ENCODE data around the gene PCDHGB7. TPM values are rescaled to one million over a fixed set of nuclear protein-coding genes. Genes with fewer than 3 reads are reported as not detected.
"Not testable (repeated sequence)": the region's sequence is repeated elsewhere in the genome, so short reads cannot be mapped to it uniquely, and the experiment has no call there.

The PCDHGB7 gene
- total RNA-seq, 5 donors from 2014 or later (not counting 1 experiment from before 2014, with no cell fraction given): 0.16 to 0.33 (median 0.22) TPM

DNA sequence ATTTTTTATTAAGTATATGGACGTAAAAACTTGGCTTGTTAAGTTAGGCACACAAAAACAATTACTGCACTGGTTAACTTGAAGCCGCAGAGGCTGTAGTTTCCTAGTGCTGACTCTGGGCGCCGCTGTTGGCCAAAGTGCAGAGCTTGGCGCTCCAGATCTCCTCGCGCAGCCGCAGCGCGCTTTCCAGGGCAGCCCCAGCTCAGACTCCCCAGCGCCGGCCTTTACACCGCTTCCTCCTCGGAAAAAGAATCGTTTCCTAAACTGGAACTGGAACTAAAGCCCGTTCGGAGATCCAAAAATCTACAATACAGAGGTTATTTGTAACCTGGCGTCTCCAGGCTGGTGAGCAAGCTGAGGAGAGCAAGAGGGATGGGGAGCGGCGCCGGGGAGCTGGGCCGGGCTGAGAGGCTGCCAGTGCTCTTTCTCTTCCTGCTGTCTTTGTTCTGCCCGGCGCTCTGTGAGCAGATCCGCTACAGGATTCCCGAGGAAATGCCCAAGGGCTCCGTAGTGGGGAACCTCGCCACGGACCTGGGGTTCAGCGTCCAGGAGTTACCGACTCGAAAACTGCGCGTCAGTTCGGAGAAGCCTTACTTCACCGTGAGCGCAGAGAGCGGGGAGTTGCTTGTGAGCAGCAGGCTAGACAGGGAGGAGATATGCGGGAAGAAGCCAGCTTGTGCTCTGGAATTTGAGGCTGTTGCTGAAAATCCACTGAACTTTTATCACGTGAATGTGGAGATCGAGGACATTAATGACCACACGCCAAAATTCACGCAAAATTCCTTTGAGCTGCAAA lies 19.5 kb upstream of the PCDHGB7 start, which contains the start of gene PCDHGB5:
TSS of gene PCDHGB5 (plus strand) at position 192 of the 796 bp plus-strand sequence. CDS start at position 373, 181 bp downstream.
- peaks cover 11 to 29% (median 20%) of the 10 kb centered on the region in 3 donors for H3K9me3 Mint-ChIP-seq
- Histone ChIP-seq H3K4me3 (ENCODE audit: control insufficient read depth in 1 of 2, extremely low read depth in 1 of 2, low read length in 1 of 2) (peak within 1 kb of the TSS in 1 of 2 donors; percentile 38), H3K9me3 (peaks cover 12% of the 10 kb centered on the region), H3K27me3 (replicated peaks in 1 of 2; ENCODE audit: control insufficient read depth in 2 of 2, extremely low read depth in 1 of 2, insufficient read depth in 2 of 2, low read length in 1 of 2) (peaks cover 22 to 53% of the 10 kb centered on the region in 2 experiments)
- peak in 11 of 35 experiments; percentile 18 to 38 (median 25) for DNase-seq
- ChIA-PET POLR2A (interaction anchor here in 1 of 2 donors (0.6 kb wide), 1 partner anchor 164 kb away, joined by 3 read pairs; no protein-coding TSS in a partner anchor), CTCF (interaction anchor here in 1 of 2 donors (1.1 to 2.1 kb wide), 5 partner anchors 15 to 169 kb away, joined by 3 to 8 read pairs (median 5); partner anchors contain the start of genes PCDHGA10 and TAF7)
- H3K27ac Mint-ChIP-seq; H3K27ac ChIP-seq (ENCODE audit: low read length); H3K36me3 ChIP-seq (ENCODE audit: control insufficient read depth in 2 of 2, extremely low read depth in 1 of 2, insufficient read depth in 1 of 2, low read length in 1 of 2); H3K4me1 Mint-ChIP-seq; H3K4me1 ChIP-seq (ENCODE audit: control insufficient read depth in 1 of 2, extremely low read depth in 1 of 2, insufficient read depth in 2 of 2, low read length in 2 of 2); H3K36me3 Mint-ChIP-seq: not testable (repeated sequence)
- peak; percentile 76 to 84 (median 80) for ATAC-seq (replicated peaks in 1 of 4)
- WGBS (ENCODE audit: insufficient coverage): 22% methylated on average over 11 of the region's 43 CpGs
- H3K4me3 Mint-ChIP-seq: peak within 1 kb of the TSS; percentile 24 to 40 (median 39)
- H3K27me3 Mint-ChIP-seq: peaks cover 53 to 74% of the 10 kb centered on the region in 2 donors

DNA sequence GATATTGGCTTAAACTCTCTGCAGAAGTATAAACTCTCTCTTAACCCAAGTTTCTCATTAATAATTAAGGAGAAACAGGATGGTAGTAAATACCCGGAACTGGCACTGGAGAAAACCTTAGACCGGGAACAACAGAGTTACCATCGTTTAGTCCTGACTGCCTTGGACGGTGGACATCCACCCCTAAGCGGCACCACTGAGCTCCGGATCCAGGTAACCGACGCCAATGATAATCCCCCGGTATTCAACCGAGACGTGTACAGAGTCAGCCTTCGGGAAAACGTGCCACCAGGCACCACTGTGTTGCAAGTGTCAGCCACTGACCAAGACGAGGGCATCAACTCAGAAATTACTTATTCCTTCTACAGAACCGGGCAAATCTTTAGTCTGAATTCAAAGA lies 18.9 kb upstream of the PCDHGB7 start:
- Histone ChIP-seq H3K27me3 (replicated peaks in 1 of 2; ENCODE audit: control insufficient read depth in 2 of 2, extremely low read depth in 1 of 2, insufficient read depth in 2 of 2, low read length in 1 of 2) (peaks cover 20 to 55% of the 10 kb centered on the region in 2 experiments), H3K4me1 (ENCODE audit: control insufficient read depth in 1 of 2, extremely low read depth in 1 of 2, insufficient read depth in 2 of 2, low read length in 2 of 2) (peaks cover 0 to 9% of the 10 kb centered on the region in 2 experiments), H3K9me3 (peaks cover 9% of the 10 kb centered on the region), H3K36me3 (ENCODE audit: control insufficient read depth in 2 of 2, extremely low read depth in 1 of 2, insufficient read depth in 1 of 2, low read length in 1 of 2) (no peaks in the 10 kb centered on the region), H3K4me3 (ENCODE audit: control insufficient read depth in 1 of 2, extremely low read depth in 1 of 2, low read length in 1 of 2) (no peak overlapping the region), H3K27ac (ENCODE audit: low read length) (no peak overlapping the region)
- H3K27me3 Mint-ChIP-seq: peaks cover 56 to 74% of the 10 kb centered on the region in 2 donors
- DNase-seq: no peak
- H3K27ac Mint-ChIP-seq: no peak overlapping the region
- no peak for ATAC-seq (replicated peaks in 1 of 4)
- POLR2A ChIA-PET: no interaction called here
- H3K36me3 Mint-ChIP-seq: peaks cover 8% of the 10 kb centered on the region
- 43% methylated on average over 13 of the region's 15 CpGs for WGBS (ENCODE audit: insufficient coverage)
- H3K4me3 Mint-ChIP-seq: no peak overlapping the region
- peaks cover 0 to 2% (median 0%) of the 10 kb centered on the region in 3 donors for H3K4me1 Mint-ChIP-seq
- CTCF ChIA-PET: interaction anchor here in 1 of 2 donors (1.6 to 2.1 kb wide), 2 partner anchors 14 to 126 kb away, joined by 5 to 7 read pairs; partner anchors contain the start of gene PCDHGA10
- H3K9me3 Mint-ChIP-seq: peaks cover 12 to 30% (median 23%) of the 10 kb centered on the region in 3 donors

DNA sequence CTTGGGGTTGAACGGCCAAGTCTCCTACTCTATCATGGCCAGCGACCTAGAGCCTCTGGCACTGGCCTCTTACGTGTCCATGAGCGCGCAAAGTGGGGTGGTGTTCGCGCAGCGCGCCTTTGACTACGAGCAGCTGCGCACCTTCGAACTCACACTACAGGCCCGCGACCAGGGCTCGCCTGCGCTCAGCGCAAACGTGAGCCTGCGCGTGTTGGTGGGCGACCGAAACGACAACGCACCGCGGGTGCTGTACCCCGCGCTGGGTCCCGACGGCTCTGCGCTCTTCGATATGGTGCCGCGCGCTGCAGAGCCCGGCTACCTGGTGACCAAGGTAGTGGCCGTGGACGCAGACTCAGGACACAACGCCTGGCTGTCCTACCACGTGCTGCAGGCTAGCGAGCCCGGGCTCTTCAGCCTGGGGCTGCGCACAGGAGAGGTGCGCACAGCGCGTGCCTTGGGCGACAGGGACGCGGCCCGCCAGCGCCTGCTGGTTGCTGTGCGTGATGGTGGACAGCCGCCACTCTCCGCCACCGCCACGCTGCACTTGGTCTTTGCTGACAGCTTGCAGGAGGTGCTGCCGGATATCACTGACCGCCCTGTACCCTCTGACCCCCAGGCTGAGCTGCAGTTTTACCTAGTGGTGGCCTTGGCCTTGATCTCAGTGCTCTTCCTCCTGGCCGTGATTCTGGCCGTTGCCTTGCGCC lies 17.8 kb upstream of the PCDHGB7 start:
- Mint-ChIP-seq H3K27me3 (peaks cover 56 to 74% of the 10 kb centered on the region in 2 donors), H3K9me3 (peaks cover 11 to 30% (median 21%) of the 10 kb centered on the region in 3 donors), H3K4me1 (peaks cover 0 to 2% (median 0%) of the 10 kb centered on the region in 3 donors), H3K27ac (peak overlapping the region in 1 of 2 donors; percentile 77), H3K4me3 (no peak overlapping the region), H3K36me3 (peaks cover 8% of the 10 kb centered on the region)
- 45% methylated on average over 60 of the region's 61 CpGs for WGBS (ENCODE audit: insufficient coverage)
- ChIA-PET CTCF (no interaction called here), POLR2A (no interaction called here)
- H3K4me1 ChIP-seq (ENCODE audit: control insufficient read depth in 1 of 2, extremely low read depth in 1 of 2, insufficient read depth in 2 of 2, low read length in 2 of 2): peaks cover 0 to 9% of the 10 kb centered on the region in 2 experiments
- ATAC-seq (replicated peaks in 1 of 4) (no peak), DNase-seq (no peak)
- no peaks in the 10 kb centered on the region for H3K36me3 ChIP-seq (ENCODE audit: control insufficient read depth in 2 of 2, extremely low read depth in 1 of 2, insufficient read depth in 1 of 2, low read length in 1 of 2)
- H3K9me3 ChIP-seq: peaks cover 8% of the 10 kb centered on the region
- H3K27me3 ChIP-seq (replicated peaks in 1 of 2; ENCODE audit: control insufficient read depth in 2 of 2, extremely low read depth in 1 of 2, insufficient read depth in 2 of 2, low read length in 1 of 2): peaks cover 20 to 52% of the 10 kb centered on the region in 2 experiments
- H3K27ac ChIP-seq (ENCODE audit: low read length): no peak overlapping the region
- no peak overlapping the region for H3K4me3 ChIP-seq (ENCODE audit: control insufficient read depth in 1 of 2, extremely low read depth in 1 of 2, low read length in 1 of 2)

DNA sequence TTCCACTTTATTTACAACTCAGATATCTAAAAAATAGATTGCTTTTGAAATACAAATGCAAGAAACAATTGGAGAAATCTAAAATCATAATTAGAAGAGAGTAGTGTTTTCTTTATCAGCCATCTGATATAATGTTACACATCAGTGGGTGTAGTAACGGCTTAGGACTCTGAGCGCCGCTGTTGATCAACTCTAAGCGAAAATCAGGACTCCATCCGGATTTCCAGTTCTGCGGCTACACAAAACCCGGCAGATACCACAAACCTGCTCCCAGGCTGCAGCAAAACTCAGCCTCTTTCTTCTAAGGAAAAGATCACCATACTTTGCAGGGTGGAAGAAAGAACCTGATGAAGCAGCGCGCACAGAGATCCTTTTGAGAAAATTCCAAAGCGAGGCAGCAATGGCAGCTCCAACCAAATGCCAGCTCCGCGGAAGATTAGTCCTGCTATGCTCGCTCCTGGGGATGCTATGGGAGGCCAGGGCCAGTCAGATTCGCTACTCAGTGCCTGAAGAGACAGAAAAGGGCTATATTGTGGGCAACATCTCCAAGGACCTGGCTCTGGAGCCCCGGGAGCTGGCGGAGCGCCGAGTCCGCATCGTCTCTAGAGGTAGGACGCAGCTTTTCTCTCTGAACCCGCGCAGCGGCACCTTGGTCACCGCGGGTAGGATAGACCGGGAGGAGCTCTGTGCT lies 14.8 kb upstream of the PCDHGB7 start, which contains the start of gene PCDHGA9:
TSS of gene PCDHGA9 (plus strand) at position 226 of the 691 bp plus-strand sequence. CDS start at position 401, 175 bp downstream.
- H3K27me3 Mint-ChIP-seq: peaks cover 64 to 75% of the 10 kb centered on the region in 2 donors
- H3K4me1 Mint-ChIP-seq: peaks cover 0 to 5% (median 0%) of the 10 kb centered on the region in 3 donors
- DNase-seq (peak in 1 of 35 experiments; percentile 21), ATAC-seq (replicated peaks in 1 of 4) (no peak)
- Histone ChIP-seq H3K27me3 (replicated peaks in 1 of 2; ENCODE audit: control insufficient read depth in 2 of 2, extremely low read depth in 1 of 2, insufficient read depth in 2 of 2, low read length in 1 of 2) (peaks cover 19 to 56% of the 10 kb centered on the region in 2 experiments), H3K36me3 (ENCODE audit: control insufficient read depth in 2 of 2, extremely low read depth in 1 of 2, insufficient read depth in 1 of 2, low read length in 1 of 2) (no peaks in the 10 kb centered on the region), H3K27ac (ENCODE audit: low read length) (no peak within 1 kb of the TSS), H3K9me3 (peaks cover 12% of the 10 kb centered on the region), H3K4me1 (ENCODE audit: control insufficient read depth in 1 of 2, extremely low read depth in 1 of 2, insufficient read depth in 2 of 2, low read length in 2 of 2) (peaks cover 0 to 8% of the 10 kb centered on the region in 2 experiments), H3K4me3 (ENCODE audit: control insufficient read depth in 1 of 2, extremely low read depth in 1 of 2, low read length in 1 of 2) (peak within 1 kb of the TSS in 1 of 2 donors; percentile 20)
- WGBS (ENCODE audit: insufficient coverage): 21% methylated on average over 20 of the region's 27 CpGs
- ChIA-PET CTCF (interaction anchor here in 1 of 2 donors (1.0 kb wide), 1 partner anchor 161 kb away, joined by 4 read pairs; no protein-coding TSS in a partner anchor), POLR2A (no interaction called here)
- H3K36me3 Mint-ChIP-seq: peaks cover 8% of the 10 kb centered on the region
- H3K4me3 Mint-ChIP-seq: peak within 1 kb of the TSS; percentile 49 to 57 (median 55)
- no peak within 1 kb of the TSS for H3K27ac Mint-ChIP-seq
- H3K9me3 Mint-ChIP-seq: peaks cover 11 to 28% (median 27%) of the 10 kb centered on the region in 3 donors

DNA sequence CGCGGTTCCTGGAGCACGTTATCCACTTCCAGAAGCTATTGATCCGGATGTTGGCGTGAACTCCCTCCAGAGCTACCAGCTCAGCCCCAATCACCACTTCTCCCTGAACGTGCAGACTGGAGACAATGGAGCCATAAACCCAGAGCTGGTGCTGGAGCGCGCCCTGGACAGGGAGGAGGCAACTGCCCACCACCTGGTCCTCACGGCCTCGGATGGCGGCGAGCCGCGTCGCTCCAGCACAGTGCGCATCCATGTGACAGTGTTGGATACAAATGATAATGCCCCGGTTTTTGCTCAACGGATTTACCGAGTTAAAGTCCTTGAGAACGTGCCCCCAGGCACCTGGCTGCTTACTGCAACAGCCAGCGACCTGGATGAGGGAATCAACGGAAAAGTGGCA lies 14.1 kb upstream of the PCDHGB7 start:
- peaks cover 12% of the 10 kb centered on the region for H3K9me3 ChIP-seq
- peaks cover 19 to 60% of the 10 kb centered on the region in 2 experiments for H3K27me3 ChIP-seq (replicated peaks in 1 of 2; ENCODE audit: control insufficient read depth in 2 of 2, extremely low read depth in 1 of 2, insufficient read depth in 2 of 2, low read length in 1 of 2)
- H3K27ac ChIP-seq (ENCODE audit: low read length): no peak overlapping the region
- H3K4me1 Mint-ChIP-seq: peaks cover 0 to 7% (median 2%) of the 10 kb centered on the region in 3 donors
- peaks cover 10% of the 10 kb centered on the region for H3K36me3 Mint-ChIP-seq
- H3K27ac Mint-ChIP-seq: no peak overlapping the region
- ChIA-PET POLR2A (no interaction called here), CTCF (interaction anchor here (0.6 to 1.0 kb wide), 3 partner anchors 12 to 161 kb away, joined by 3 to 4 read pairs (median 4); no protein-coding TSS in a partner anchor)
- DNase-seq: no peak
- ATAC-seq (replicated peaks in 1 of 4): no peak
- no peak overlapping the region for H3K4me3 Mint-ChIP-seq
- WGBS (ENCODE audit: insufficient coverage): 38% methylated on average over 16 of the region's 22 CpGs
- H3K27me3 Mint-ChIP-seq: peaks cover 69 to 82% of the 10 kb centered on the region in 2 donors
- no peaks in the 10 kb centered on the region for H3K36me3 ChIP-seq (ENCODE audit: control insufficient read depth in 2 of 2, extremely low read depth in 1 of 2, insufficient read depth in 1 of 2, low read length in 1 of 2)
- peaks cover 0 to 6% of the 10 kb centered on the region in 2 experiments for H3K4me1 ChIP-seq (ENCODE audit: control insufficient read depth in 1 of 2, extremely low read depth in 1 of 2, insufficient read depth in 2 of 2, low read length in 2 of 2)
- H3K9me3 Mint-ChIP-seq: peaks cover 11 to 31% (median 30%) of the 10 kb centered on the region in 3 donors
- no peak overlapping the region for H3K4me3 ChIP-seq (ENCODE audit: control insufficient read depth in 1 of 2, extremely low read depth in 1 of 2, low read length in 1 of 2)

All from T-cell (primary cell).